Endometrium (tissue), 2 donors: ENCODE measurements around the gene IQCC.
A peak's percentile ranks its signal among the peaks of the same experiment; 100 is the strongest.

ENCODE experiments used
- FAIRE-seq: peaks from 2 replicates; lab custom pipeline; 2012; peaks lifted over from hg19 to GRCh38; lab: Jason Lieb, UNC
- donor health status: control.
- donor health status: control.

The IQCC gene

GRCh38 chr1:32195972-32196823, 9.3 kb upstream of the IQCC start:
- FAIRE-seq, result no peak

GRCh38 chr1:32197074-32197473, 8.4 kb upstream of the IQCC start:
- no peak for FAIRE-seq

- FAIRE-seq, result no peak
These were observed 7.6 kb upstream of the IQCC start for GRCh38 chr1:32197837-32198236.

- no peak for FAIRE-seq
These were observed 7.0 kb upstream of the IQCC start for GRCh38 chr1:32198237-32199042.

- no peak for FAIRE-seq
These were observed 6.3 kb upstream of the IQCC start for GRCh38 chr1:32199043-32199716.

- FAIRE-seq, result no peak
These were observed 5.8 kb upstream of the IQCC start for GRCh38 chr1:32199717-32200072.

GRCh38 chr1:32200226-32201010, 5.1 kb upstream of the IQCC start, which contains the start of gene CCDC28B:
Gene CCDC28B (plus strand): TSS chr1:32200595. CDS start chr1:32201936, 1,341 bp downstream.
- no peak for FAIRE-seq

- no peak for FAIRE-seq
These were observed 4.2 kb upstream of the IQCC start for GRCh38 chr1:32201011-32201855.

- no peak for FAIRE-seq
These were observed 519 bp upstream of the IQCC start for GRCh38 chr1:32204943-32205361.

- FAIRE-seq, result no peak
These were observed 3.0 kb downstream of the IQCC start for GRCh38 chr1:32208469-32208868.

- FAIRE-seq, result no peak
These were observed 3.4 kb downstream of the IQCC start, which contains the start of gene DCDC2B for GRCh38 chr1:32208891-32209328. Gene DCDC2B (plus strand): TSS chr1:32209089. CDS start chr1:32209094, 5 bp downstream.

- no peak for FAIRE-seq
These were observed 10.4 kb downstream of the IQCC start for GRCh38 chr1:32215629-32216480.

GRCh38 chr1:32216566-32216965, 11.1 kb downstream of the IQCC start:
- FAIRE-seq, result no peak

GRCh38 chr1:32219022-32219421, 13.6 kb downstream of the IQCC start:
- peak; percentile 84 for FAIRE-seq

GRCh38 chr1:32220746-32221580, 15.5 kb downstream of the IQCC start:
- no peak for FAIRE-seq

GRCh38 chr1:32221581-32221979, 16.1 kb downstream of the IQCC start:
- FAIRE-seq, result no peak

GRCh38 chr1:32221980-32222755, 16.7 kb downstream of the IQCC start, which contains the start of the genes EIF3I and TMEM234:
Gene EIF3I (plus strand): TSS chr1:32222407. CDS start chr1:32222442, 35 bp downstream.
Gene TMEM234 (minus strand): TSS chr1:32222353. CDS start chr1:32222322, 31 bp downstream.
- FAIRE-seq, result peak; percentile 45

- FAIRE-seq, result no peak
These were observed 18.2 kb downstream of the IQCC start for GRCh38 chr1:32223683-32224082.
